HL-60/S4 (cell line): ENCODE data around the gene ZNF469.

Experiments used
- in situ Hi-C: fragments of 300-500 bp; cut with MboI; formaldehyde crosslinking; loops from 2 replicates; pipeline ENCODE4 v1.14.3; 2022; ENCODE audit warnings: low sequenced_read_pairs

The ZNF469 gene

DNA sequence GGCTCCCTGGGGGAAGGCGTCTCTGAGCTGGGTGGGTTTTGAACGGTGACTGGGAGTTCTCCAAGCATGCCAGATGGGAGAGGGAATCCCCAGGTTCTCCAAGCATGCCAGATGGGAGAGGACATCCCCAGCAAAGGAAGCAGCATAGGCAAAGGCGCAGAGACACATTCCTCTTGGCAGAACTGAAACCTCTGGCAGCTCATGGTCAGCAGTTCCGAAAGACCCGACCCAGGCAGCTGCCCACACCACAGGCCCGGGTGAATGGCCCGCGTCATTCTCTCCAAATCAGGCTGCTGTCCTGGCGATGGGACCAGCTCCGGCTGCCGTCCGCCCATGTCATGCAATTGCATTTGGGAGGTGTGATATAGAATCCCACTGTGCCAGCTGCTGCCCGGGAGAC, 8.0 kb downstream of the ZNF469 start:
- in situ Hi-C loops: no loop called here

DNA sequence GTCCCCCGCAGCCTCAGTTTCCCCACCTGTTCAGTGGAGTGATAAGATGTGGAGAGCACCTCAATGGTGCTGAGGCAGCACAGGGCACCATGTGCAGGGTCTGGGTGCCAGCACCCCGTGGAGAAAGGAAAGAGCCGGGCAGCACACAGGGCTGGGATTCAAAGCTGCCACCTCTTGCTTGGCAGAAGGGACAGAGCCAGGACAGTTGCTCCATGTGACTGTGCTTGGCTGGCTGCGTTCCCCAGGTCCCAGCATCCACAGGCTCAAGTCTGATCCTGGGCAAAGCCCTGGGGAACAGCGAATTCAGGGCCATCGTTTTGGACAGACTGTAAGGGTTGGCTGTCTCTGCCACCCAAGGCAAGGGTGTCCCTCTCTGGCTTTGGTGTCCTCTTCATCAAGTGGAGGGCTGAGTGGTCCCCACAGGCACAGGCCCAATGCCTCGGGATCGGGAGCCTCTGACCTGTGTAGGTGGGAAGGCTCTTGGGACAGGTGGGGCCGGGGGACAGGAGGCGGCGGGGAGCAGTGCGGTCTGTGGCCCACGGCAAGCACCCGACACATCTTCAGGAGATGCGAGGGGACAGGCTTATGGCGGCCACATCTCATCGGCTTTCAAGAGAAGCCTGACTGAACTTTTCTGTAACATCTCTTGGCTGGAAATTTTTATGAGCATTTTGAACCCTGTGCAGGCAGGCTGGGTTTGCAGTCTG, 8.5 kb downstream of the ZNF469 start:
- in situ Hi-C loops: no loop called here

- in situ Hi-C loops: no loop called here
Measured at GRCh38 chr16:88392111-88392510, 9.4 kb downstream of the ZNF469 start.

DNA sequence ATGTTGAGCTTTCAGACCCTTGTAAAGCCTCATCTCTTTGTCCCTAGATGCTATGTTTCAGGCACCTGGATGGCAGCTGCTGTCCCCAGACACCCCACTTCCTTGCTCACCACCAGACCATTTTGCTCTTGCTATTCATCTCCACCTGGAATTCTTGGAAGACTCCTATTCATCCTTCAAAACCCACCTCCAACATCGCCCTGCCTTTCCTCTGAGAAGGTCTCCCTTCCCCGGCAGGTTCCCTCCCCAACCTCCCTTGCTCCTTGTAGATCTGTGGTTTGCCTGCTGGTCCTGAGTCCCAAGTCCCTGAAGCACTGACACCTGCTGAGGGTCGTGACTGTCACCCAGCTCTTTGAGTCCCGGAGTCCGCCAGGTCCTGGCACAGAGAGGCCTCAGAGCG, 9.9 kb downstream of the ZNF469 start:
- in situ Hi-C loops: no loop called here

DNA sequence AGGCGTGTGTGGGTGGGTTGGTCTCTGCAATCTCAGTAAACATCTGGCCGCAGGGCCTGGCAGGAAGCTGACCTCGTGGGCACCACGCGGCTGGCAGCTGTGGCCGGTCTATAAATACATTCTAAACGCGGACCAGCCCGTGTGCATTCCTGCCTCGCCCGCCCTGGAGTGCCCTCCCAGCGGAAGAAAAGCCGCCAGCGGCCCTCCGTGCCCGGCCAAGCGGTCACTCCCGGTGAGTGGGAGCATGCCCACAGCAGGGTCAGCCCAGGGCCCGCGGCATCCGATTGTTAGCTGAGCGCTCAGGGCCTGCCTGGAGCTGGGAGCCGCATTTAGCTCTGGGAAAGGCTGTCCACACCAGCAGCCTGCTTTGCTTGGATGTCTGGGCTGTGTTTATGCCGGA, 10.3 kb downstream of the ZNF469 start:
- in situ Hi-C loops: no loop called here

- in situ Hi-C loops: no loop called here
Measured at GRCh38 chr16:88393571-88393970, 10.8 kb downstream of the ZNF469 start.

- in situ Hi-C loops: no loop called here
Measured at GRCh38 chr16:88394426-88394825, 11.7 kb downstream of the ZNF469 start.

GRCh38 chr16:88395669-88396584, 13.2 kb downstream of the ZNF469 start:
- in situ Hi-C loops: no loop called here

- in situ Hi-C loops: no loop called here
Measured at GRCh38 chr16:88398170-88398873, 15.6 kb downstream of the ZNF469 start.

DNA sequence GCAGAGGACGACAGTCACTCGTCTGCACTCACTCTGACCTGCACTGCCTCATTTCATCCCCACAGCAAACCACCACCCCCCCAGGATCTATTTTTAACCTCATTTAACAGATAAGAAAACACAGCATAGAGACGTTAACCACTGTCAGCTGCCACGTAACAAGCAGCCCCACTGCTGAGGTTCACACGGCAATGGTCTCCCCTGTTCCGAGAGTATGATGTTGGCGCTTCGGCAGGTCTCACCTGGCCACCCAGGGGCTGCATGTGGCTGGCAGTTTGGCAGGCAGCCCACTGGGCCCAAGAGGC, 16.1 kb downstream of the ZNF469 start:
- in situ Hi-C loops: no loop called here

GRCh38 chr16:88400186-88400585, 17.4 kb downstream of the ZNF469 start:
- in situ Hi-C loops: no loop called here

DNA sequence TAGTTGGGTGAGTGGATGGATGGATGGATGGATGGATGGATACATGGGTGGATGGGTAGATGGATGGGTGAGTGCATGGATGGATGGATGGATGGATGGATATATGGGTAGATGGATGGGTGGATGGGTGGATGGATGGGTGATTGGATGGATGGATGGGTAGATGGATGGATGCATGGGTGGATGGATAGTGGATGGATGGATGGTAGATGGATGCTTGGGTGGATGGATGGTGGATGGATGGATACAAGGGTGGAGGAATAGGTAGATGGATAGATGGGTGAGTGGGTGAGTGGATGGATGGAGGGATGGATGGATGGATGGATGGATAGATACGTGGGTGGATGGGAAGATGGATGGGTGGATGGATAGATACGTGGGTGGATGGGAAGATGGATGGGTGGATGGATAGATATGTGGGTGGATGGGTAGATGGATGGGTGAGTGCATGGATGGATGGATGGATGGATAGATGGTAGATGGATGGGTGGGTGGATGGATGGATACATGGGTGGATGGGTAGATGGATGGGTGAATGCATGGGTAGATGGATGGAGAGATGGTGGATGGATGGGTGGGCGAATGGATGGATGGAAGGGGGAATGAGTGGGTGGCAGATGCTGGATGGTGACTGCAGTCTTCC, 19.0 kb downstream of the ZNF469 start:
- in situ Hi-C loops: no loop called here

DNA sequence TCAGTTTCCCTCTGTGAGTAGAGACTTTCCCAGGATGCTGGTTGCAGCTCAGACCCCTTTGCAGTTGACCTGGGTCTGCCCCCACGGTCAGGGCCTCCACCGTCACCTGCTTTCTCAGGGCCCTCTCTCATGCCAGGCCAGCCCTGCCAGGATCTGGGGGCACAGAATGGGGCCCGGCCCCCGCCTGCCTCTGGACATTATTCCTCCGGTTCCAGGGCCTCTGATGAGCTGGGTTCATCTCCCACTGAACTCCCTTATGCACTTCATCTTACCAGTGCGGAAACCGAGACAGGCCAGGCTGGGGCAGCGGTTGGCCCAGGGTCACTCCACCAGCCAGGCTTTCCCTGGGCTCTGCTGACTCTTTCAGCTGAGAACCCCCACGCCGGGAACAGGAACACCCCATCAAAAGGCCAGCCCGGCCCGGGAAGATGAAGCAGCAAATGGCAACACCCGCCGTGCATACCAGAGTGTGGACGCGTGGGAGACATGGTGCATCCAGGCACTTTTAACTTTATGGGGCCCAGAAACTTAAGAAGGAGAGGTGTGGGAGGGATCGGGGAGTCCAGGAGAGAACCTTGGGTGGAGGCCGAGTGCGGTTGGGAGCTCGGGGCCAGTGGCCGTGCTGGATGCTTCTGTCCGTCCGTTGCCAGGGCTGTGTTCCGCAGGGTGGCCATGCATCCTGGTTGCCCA, 19.9 kb downstream of the ZNF469 start:
- in situ Hi-C loops: no loop called here

DNA sequence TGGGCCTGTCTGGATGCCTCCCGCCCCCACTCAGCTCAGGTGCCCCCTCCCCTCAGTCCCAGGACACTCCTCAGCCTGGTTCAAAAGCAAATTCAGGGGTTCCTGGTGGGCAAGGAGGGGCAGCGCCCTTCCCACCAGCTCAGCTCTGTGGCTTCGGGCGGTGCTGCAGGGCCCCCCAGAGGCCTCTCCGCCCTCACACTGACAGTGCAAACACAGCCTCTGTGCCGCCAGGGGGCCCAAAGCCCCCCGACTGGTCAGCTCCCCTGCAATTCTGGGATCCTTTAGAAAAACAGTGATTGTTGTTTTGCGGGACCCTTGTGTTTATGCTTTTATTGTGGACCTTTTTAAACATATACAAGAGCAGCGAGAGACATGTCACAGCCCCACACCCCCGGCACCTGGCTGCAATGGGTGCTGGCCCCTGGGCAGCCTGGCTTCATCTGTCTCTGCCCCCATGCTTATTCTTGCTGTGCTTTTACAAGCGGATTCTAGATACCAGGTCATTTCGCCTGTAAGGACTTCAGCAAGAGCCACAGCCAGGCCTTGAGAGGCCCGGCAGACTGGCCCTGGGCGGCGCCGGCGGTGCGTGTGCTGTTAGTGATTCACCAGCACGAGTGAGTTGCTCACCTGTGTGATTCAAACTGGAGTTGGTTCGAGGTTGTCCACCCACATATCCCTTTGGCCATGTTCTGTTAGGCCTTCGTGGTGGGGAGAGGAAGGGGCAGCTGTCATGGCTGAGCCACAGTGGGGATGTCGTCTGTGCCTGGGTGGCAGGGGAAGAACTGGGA, 21.2 kb downstream of the ZNF469 start:
- in situ Hi-C loops: no loop called here

DNA sequence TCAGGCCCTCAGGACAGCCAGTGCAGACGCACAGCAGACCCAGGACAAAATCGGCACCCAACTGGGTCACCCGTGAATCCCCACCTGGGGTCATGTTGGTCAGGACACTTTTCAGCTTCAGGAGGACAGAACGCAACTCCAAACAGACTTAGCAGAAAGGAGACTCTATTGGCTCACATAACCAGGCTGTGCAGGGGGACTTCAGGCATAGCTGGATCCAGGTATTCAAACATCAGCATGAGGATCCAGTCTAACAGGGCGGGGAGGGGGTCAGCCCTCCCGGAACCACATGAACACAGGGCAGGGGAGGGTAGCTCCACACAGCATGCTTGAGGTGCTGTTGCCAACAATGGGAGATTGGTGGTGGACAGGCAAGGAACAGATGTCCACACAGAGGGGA, 22.0 kb downstream of the ZNF469 start:
- in situ Hi-C loops: no loop called here

DNA sequence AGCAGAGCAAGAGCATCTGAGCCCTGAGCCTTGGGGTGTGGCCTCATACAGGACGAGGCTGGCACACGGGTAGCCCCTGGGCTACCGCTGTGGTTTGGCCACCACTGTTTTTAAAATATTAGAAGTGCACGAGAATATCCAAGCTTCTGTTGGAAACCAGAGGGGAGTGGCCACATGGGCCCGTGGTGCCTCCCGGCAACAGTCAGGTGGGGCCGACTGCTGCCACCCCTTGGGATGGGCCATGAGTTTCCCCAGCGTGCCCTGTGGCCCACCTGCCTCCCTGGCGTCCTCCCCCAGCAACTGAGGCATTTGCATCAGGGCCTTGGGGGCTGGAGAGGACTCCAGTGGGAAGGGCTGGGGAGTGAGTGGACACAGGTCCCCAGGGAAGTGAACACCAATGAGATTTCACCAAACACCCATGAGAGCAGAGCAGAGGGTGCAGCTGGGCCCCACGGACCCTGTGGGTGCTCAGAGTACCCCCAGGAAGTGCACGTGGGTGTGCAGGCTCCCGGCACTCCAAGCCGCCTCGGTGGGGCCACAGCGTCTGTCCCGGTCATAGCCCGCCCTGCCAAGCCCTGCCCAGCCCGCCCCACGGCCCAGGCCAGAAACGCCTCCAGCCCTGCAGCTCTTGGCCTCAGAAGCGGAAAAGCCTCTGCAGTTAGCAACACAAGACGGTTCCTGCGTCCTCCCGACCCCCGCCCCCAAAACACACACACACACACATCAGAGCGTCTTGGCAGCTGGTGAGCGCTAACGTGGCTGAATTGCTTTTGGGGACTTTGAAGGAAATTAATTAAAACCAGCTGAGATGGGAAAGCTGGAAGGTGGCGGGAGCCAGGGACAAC, 22.7 kb downstream of the ZNF469 start:
- in situ Hi-C loops: no loop called here

GRCh38 chr16:88406096-88407041, 23.6 kb downstream of the ZNF469 start:
- in situ Hi-C loops: no loop called here

- in situ Hi-C loops: no loop called here
Measured at GRCh38 chr16:88407042-88407420, 24.3 kb downstream of the ZNF469 start.
